WI38 (cell line): ENCODE measurements around the gene FIGNL2.
A peak's percentile ranks its signal among the peaks of the same experiment; 100 is the strongest.

Experiments
- H3K4me3 ChIP-seq: 2 replicates; pipeline ENCODE4 v1.5.1; 2011; ENCODE audit warnings: low read depth, mild to moderate bottlenecking, control low read depth, low read length
- CTCF ChIP-seq: IDR thresholded peaks from 2 replicates; pipeline ENCODE4 v1.5.1; 2012; ENCODE audit warnings: low read depth, mild to moderate bottlenecking, control low read depth, low read length

Gene FIGNL2

GRCh38 chr12:51848326-51848727 lies at the start of gene FIGNL2:
FIGNL2 (minus strand) TSS chr12:51848718; CDS start chr12:51822413, 26,305 bp downstream.
- H3K4me3 ChIP-seq: peak within 1 kb of the TSS; percentile 52
- no peak for TF ChIP-seq CTCF

- H3K4me3 ChIP-seq: no peak overlapping the region
- no peak for TF ChIP-seq CTCF
Measured at GRCh38 chr12:51897181-51897580, 48.7 kb upstream of the FIGNL2 start.

- TF ChIP-seq CTCF: no peak
- no peak overlapping the region for H3K4me3 ChIP-seq
Measured at GRCh38 chr12:51896236-51896635, 47.7 kb upstream of the FIGNL2 start.

- no peak for TF ChIP-seq CTCF
- no peak overlapping the region for H3K4me3 ChIP-seq
Measured at GRCh38 chr12:51895378-51896135, 47.0 kb upstream of the FIGNL2 start.

GRCh38 chr12:51893786-51894185 lies 45.3 kb upstream of the FIGNL2 start:
- no peak overlapping the region for H3K4me3 ChIP-seq
- TF ChIP-seq CTCF: no peak

- no peak for TF ChIP-seq CTCF
Measured at GRCh38 chr12:51891843-51892242, 43.3 kb upstream of the FIGNL2 start.

GRCh38 chr12:51890511-51891171 lies 42.1 kb upstream of the FIGNL2 start:
- TF ChIP-seq CTCF: no peak
- H3K4me3 ChIP-seq: no peak overlapping the region

More at GRCh38 chr12:51891843-51892242, 43.3 kb upstream of the FIGNL2 start:
- no peak overlapping the region for H3K4me3 ChIP-seq
